ENCODE measurements around the gene CGB5.
A peak's percentile ranks its signal among the peaks of the same experiment; 100 is the strongest.
"Not testable (repeated sequence)": the region's sequence is repeated elsewhere in the genome, so short reads cannot be mapped to it uniquely, and the experiment has no call there.

Gene CGB5

GRCh38 chr19:49073514-49074378 lies 30.1 kb downstream of the CGB5 start:
- Histone ChIP-seq H3K9ac (ENCODE audit: low read length) (no peak overlapping the region), H3K27ac (ENCODE audit: low read length) (no peak overlapping the region), H3K27me3 (replicated peaks; ENCODE audit: insufficient read depth, low read length) (peaks cover 36% of the 10 kb centered on the region), H4K20me1 (ENCODE audit: insufficient read depth, low read length) (no peaks in the 10 kb centered on the region), H3K4me2 (ENCODE audit: low read depth, low read length) (no peak overlapping the region), H3K4me3 (ENCODE audit: low read length) (no peak overlapping the region), H3K4me1 (ENCODE audit: low read length) (no peaks in the 10 kb centered on the region), H3K9me2 (replicated peaks; ENCODE audit: insufficient read depth, low read length) (no peaks in the 10 kb centered on the region), H2AFZ (ENCODE audit: low read length) (no peak overlapping the region), H3K36me3 (replicated peaks; ENCODE audit: insufficient read depth, low read length) (no peaks in the 10 kb centered on the region), H3K9me3 (replicated peaks; ENCODE audit: insufficient read depth, low read length) (no peaks in the 10 kb centered on the region), H3F3A (ENCODE audit: insufficient read depth, low read length) (no peaks in the 10 kb centered on the region), H3K79me2 (ENCODE audit: low read length) (no peaks in the 10 kb centered on the region)
- no peak for DNase-seq
- TF ChIP-seq EZH2 (optimal IDR thresholded peaks at IDR 0.05; ENCODE audit: low read depth, low read length): no peak
- TF ChIP-seq CTCF (IDR thresholded peaks at IDR 0.05; ENCODE audit: low read length): peak; percentile 24; the same call in 1 of the 2 replicates
- TF ChIP-seq EZH2phosphoT487 (IDR thresholded peaks at IDR 0.05; ENCODE audit: low read length): no peak

DNA sequence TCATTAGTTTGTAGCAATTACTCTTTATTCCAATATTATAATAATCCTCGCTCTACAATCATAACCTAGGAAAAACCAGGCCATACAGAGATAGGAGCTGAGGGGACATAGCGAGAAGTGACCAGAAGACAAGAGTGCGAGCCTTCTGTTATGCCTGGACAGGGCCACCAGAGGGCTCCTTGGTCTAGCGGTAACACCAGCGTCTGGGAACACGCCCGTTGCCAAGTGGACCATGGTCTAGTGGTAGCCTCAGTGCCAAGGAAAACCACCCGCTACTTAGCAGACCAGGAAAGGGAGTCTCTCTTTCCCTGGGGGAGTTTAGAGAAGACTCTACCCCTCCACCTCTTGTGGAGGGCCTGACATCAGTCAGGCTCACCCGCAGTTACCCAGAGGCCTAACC lies 31.2 kb downstream of the CGB5 start:
- not testable (repeated sequence) for H3K4me3 ChIP-seq (ENCODE audit: low read length); H3K9ac ChIP-seq (ENCODE audit: low read length); H3K4me2 ChIP-seq (ENCODE audit: low read depth, low read length); H3F3A ChIP-seq (ENCODE audit: insufficient read depth, low read length); H4K20me1 ChIP-seq (ENCODE audit: insufficient read depth, low read length); H3K4me1 ChIP-seq (ENCODE audit: low read length); H3K36me3 ChIP-seq (replicated peaks; ENCODE audit: insufficient read depth, low read length); H3K79me2 ChIP-seq (ENCODE audit: low read length); H3K9me2 ChIP-seq (replicated peaks; ENCODE audit: insufficient read depth, low read length); H2AFZ ChIP-seq (ENCODE audit: low read length); H3K27ac ChIP-seq (ENCODE audit: low read length); H3K9me3 ChIP-seq (replicated peaks; ENCODE audit: insufficient read depth, low read length)
- H3K27me3 ChIP-seq (replicated peaks; ENCODE audit: insufficient read depth, low read length): peaks cover 24% of the 10 kb centered on the region
- DNase-seq: peak; percentile 25
- peak; percentile 37 for TF ChIP-seq CTCF (IDR thresholded peaks at IDR 0.05; ENCODE audit: low read length)

- H4K20me1 ChIP-seq (ENCODE audit: insufficient read depth, low read length): no peaks in the 10 kb centered on the region
- no peaks in the 10 kb centered on the region for H3K9me3 ChIP-seq (replicated peaks; ENCODE audit: insufficient read depth, low read length)
- no peak overlapping the region for H3K9ac ChIP-seq (ENCODE audit: low read length)
- H3K36me3 ChIP-seq (replicated peaks; ENCODE audit: insufficient read depth, low read length): no peaks in the 10 kb centered on the region
- no peaks in the 10 kb centered on the region for H3F3A ChIP-seq (ENCODE audit: insufficient read depth, low read length)
- no peaks in the 10 kb centered on the region for H3K27me3 ChIP-seq (replicated peaks; ENCODE audit: insufficient read depth, low read length)
- H3K4me1 ChIP-seq (ENCODE audit: low read length): no peaks in the 10 kb centered on the region
- H3K4me3 ChIP-seq (ENCODE audit: low read length): no peak overlapping the region
- no peak overlapping the region for H2AFZ ChIP-seq (ENCODE audit: low read length)
- H3K9me2 ChIP-seq (replicated peaks; ENCODE audit: insufficient read depth, low read length): no peaks in the 10 kb centered on the region
- no peak overlapping the region for H3K4me2 ChIP-seq (ENCODE audit: low read depth, low read length)
- H3K79me2 ChIP-seq (ENCODE audit: low read length): peaks cover 1% of the 10 kb centered on the region
- TF ChIP-seq EZH2 (optimal IDR thresholded peaks at IDR 0.05; ENCODE audit: low read depth, low read length) (no peak), CTCF (IDR thresholded peaks at IDR 0.05; ENCODE audit: low read length) (no peak), EZH2phosphoT487 (IDR thresholded peaks at IDR 0.05; ENCODE audit: low read length) (no peak)
- no peak overlapping the region for H3K27ac ChIP-seq (ENCODE audit: low read length)
- DNase-seq: no peak
These were observed 36.7 kb downstream of the CGB5 start for GRCh38 chr19:49080392-49080791.
